DLD1 (cell line): Measurements from ENCODE around the gene NEK1.
"Not testable (repeated sequence)": the region's sequence is repeated elsewhere in the genome, so short reads cannot be mapped to it uniquely, and the experiment has no call there.

Experiments
- in situ Hi-C: cut with HindIII; loops from 2 replicates; pipeline ENCODE4 v1.10.0; 2017; ENCODE audit warnings: low sequenced_read_pairs

The NEK1 gene

DNA sequence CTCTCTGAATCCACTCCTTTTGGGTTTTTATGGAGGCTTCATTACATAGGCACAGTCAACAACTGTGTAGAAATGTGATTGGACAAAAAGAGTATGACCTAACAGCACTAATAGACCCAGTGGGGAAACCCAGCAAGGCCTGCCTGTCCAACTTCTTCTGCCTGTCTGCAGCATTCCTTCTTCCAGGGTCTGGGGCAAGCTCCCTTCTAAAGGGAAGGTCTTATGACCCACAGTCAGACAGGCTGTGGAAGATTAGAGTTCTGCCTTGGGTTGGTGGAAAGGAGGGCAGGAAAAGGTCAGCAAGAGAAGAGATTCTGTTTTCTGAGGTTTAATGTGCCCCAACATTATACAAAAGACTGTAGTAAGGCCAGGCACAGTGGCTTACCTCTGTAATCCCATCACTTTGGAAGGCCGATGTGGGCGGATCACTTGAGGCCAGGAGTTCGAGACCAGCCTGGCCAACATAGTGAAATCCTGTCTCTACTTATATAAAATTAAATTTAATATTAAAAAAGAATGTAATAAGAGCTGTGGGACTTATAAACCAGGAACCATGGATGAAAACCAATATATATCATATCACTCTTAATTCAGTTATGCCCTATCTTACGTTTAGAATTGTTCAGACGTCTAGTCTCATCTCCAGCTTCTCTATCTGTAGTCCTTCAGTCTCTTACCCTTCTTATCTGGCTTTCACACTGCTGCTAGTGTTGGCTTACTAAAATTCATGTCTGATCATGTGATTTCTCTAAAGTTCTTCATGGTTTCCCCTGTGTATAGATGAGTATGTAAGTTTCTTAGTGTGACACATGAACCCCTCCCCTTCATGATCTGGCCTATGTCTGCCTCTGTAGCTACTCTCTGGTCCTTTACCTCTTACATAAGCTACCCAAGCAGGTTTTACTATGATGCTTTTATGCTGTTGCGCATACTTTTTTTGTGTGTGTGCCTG is 14.2 kb upstream of the NEK1 start:
- in situ Hi-C loops, result no loop called here

DNA sequence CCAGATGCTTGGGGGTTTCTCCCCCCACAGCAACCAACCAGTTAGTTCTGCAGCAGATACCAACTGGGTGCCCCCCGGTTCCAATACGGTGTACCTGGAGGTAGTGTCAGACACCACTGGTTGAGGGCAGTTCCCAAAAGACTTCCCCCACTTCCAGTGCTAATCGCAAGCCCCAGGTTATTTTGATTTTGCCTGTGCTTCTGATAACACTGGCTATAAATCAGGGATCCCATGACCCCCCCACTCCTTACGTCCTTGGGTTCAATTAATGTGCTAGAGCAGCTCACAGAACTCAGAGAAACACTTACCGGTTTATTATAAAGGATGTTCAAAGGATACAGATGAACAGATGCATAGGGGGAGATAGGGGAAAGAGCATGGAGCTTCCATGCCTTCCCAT is 13.5 kb upstream of the NEK1 start:
- in situ Hi-C loops, result no loop called here

DNA sequence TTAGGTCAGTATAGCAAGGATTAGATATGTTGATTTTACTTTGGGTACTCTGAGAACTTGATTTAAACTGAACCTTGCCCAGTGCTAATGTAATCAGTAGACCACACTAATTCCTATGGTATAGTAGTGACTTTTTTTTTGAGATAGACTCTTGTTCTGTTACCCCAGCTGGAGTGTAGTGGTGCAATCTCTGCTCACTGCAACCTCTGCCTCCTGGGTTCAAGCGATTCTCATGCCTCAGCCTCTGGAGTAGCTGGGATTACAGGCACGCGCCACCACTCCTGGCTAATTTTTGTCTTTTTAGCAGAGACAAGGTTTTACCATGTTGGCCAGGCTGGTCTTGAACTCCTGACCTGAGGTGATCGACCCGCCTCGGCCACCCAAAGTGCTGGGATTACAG is 11.6 kb upstream of the NEK1 start:
- in situ Hi-C loops, result not testable (repeated sequence)

DNA sequence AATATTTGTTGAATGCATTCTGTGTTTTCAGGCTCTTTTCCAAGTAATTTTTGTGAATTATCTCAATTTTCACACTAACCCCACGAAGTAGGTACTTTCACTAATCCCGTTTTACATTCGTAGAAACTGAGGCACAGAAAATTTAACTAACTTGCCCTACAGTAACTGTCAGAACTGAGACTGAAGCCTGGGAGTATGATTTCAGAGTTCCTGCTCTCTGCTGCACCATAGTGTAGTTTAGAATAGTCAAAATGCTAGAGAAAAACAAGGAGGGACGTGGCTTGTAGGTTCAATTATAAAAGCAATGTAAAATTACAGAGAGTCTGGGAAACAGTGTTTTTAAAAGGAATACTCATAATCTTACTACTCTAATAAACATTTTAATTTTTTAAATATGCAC is 10.2 kb upstream of the NEK1 start:
- in situ Hi-C loops, result no loop called here

DNA sequence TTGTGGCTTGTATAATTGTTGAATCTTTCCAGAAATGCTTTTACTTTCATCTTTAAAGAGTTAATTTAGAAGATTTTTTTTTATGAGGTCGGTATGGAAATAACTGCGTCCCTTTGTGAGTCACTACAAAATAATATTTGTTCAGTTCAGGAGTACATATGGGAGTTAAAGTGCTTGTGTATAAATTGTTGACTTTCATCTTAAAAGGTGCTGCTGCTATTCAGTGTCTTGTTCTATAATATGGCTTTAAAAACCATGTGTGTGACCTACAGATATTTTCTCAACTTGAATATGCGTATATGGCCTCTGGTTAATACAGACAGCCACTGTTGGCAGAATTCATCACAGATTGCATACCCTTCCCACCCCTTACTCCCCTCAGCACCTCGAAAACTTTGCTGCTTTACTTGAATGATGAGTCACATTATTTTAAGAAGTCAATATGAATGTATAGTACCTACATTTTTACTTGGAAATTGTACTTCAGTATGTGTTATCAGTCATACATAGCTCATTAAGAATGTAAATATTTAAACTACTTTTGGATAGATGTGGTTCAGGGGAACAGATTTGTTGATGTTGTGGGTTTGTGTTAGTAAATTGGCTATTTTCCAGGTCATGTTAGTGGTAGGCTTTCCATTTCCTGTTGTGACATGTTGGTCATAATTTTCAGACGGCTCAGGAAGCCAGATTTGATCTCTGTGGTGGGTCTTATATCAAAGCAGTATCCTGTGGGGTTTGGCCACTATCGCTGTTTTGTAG is 9.5 kb upstream of the NEK1 start:
- in situ Hi-C loops, result no loop called here

DNA sequence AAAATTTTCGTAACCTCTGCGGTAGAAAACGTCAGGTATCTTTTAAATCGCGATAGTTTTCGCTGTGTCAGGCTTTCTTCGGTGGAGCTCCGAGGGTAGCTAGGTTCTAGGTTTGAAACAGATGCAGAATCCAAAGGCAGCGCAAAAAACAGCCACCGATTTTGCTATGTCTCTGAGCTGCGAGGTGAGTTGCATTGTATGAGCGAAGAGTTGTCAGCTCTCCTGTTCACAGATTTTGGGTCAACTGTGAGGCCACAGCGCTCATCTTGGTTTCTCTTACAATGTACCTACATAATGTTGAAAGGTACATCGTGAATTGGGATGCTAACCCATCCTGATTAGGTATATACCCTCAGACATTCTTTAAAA is 8.5 kb upstream of the NEK1 start:
- in situ Hi-C loops, result no loop called here

DNA sequence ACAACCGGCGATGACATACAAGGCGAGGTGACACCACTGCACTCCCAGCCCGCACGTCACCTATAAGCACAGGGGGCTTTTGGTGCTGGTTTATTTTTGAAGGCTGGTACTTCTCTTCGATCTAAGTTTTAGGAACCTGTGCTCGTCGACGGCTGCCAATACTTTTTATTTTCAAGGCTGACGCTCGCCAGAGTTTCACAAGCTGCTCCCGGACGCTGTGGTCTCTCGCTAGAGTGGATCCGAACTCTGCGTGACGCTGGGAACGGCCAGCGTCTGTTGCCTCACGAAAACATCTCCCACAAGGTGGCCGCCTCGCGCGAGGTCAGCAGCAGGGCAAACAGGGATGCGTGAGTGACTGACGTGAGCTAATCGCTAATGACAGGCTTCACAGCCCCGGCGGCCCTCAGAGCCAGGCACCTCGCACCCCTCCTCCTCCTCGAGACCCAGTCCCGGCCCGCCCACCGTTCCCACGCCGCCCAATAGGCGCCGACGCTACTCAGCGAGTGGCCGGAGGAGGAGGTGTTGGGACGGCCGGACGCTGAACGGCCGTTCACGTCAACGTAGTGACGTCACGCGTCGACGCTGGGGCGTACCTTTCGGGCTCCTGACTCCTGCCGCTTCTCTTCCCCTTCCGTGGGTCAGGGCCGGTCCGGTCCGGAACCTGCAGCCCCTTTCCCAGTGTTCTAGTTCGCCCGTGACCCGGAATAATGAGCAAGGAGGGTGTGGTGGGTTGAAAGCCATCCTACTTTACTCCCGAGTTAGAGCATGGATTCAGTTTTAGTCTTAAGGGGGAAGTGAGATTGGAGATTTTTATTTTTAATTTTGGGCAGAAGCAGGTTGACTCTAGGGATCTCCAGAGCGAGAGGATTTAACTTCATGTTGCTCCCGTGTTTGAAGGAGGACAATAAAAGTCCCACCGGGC is 7.8 kb upstream of the NEK1 start, which contains the start of gene CLCN3:
TSS of gene CLCN3 (plus strand) at position 621 of the 922 bp plus-strand sequence. CDS start 15,351 bp downstream, outside the sequence.
- in situ Hi-C loops, result no loop called here

DNA sequence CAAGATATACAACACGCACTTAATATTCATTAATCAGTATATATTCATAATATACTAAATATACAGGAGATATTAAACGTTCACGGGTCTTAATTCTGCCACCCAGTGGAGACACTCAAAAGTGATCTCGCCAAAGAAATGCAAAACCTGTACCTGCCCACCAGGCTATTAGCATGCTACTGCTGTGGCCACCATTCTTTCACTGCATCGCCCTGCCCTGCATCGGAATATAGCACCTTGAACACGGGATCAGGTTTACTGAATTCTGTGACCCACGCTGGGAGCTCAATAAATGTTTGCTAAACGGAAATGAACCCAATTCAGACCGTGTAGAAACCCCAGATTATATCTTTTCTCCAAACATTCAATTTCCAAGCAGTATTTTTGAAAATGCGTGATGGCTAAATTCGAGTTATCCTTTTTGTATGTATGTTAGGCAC is 7.2 kb upstream of the NEK1 start:
- in situ Hi-C loops, result no loop called here

DNA sequence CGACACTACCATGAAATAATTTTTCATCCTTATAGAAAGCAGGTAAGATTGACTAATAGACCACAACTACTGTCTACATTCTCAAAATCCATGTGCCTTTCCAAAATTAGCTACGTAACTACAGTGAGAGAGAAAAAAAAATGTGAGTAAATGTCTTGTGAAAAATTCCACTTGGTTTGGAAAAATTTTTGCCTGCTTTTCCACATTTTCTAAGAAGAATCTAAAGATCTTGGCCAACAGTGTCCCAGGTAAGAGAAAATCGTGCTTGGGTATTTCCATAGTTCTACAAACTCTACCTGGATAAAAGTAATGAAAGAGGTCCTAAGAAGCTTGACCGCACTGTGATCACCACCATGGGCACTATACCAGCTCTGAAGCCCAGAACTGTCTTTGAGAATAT is 6.6 kb upstream of the NEK1 start:
- in situ Hi-C loops, result no loop called here

DNA sequence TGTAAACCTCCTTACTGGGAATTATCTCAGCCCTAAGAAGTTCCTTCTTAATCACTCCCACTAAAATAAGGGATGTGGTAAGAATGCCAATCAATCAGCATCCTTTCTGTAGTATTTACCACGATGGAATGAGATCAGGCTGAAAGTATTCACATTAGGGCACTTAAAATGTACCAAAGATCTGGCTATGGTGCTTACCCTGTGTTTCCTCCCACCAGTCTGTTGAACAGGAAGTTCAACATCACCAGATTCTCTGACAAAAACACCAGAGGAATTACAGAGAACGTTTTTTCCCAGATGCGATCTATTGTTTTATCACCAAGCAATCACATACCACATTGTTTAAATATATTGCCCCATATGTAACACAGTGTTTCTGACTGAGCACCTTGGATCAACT is 5.9 kb upstream of the NEK1 start:
- in situ Hi-C loops, result no loop called here

DNA sequence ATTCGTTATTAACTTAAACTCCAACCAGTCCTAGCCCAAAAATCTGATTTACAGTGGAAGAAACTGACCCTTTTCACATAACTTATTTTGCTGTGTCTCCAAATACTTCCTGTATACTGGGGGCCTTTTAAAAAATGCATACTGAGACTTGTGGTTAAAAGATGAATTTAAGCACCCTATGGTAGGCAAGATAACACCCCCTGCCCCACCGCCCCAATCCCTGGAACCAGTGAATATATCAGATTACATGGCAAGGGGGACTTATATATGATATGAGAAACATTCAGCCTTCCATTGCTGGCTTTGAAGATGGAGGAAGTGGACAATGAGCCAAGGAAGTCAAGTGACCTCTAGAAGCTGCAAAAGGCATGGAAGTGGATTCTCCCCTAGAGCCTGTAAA is 4.9 kb upstream of the NEK1 start:
- in situ Hi-C loops, result no loop called here

DNA sequence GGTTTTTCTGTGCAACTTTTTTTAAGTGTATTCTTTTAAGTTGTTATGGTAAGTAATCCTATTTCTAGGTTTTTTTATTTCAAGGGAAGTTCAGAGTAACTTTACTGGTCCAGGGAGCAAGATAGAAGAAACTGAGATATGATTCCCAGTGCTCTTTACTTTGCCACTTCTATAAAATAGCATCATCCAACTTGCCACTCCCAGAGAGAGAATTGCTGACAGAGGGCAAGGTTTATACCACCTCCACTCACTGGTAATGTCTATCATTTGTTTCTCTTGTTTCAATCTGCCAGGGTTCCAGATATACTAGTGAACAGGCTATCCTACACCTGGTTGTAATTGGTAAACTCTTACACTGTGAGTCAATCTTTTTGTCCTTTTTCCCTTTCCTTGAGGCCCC is 4.5 kb upstream of the NEK1 start:
- in situ Hi-C loops, result no loop called here

DNA sequence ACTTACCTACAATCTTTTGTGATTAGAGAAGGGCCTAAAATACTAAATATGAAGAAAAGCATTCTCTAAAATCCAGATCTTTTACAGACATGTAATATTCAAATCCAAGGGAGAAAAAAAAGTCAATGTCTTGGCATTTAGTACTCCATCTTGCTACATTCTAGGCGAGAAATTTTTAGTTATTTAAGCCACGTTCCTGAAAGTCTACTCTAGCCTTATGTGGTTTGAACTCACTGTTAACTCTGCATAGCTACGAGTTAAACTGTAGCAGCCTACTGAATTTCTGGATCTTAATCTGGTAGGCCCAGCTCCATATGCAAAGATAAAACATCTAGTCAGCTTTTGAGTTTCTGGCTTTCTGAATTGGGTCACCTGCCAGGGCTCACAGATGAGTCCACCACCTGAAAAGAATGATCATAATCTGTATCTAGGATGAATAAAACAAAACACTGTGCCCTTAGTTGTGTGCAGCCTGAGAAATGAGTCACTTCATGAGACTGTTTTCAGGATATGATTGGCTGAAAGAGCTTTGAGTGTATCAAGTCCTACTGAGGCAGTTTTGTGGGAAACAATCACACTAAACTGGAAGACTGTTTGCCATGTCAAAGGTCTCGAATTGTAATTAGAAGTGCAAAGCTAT is 3.2 kb upstream of the NEK1 start:
- in situ Hi-C loops, result no loop called here

DNA sequence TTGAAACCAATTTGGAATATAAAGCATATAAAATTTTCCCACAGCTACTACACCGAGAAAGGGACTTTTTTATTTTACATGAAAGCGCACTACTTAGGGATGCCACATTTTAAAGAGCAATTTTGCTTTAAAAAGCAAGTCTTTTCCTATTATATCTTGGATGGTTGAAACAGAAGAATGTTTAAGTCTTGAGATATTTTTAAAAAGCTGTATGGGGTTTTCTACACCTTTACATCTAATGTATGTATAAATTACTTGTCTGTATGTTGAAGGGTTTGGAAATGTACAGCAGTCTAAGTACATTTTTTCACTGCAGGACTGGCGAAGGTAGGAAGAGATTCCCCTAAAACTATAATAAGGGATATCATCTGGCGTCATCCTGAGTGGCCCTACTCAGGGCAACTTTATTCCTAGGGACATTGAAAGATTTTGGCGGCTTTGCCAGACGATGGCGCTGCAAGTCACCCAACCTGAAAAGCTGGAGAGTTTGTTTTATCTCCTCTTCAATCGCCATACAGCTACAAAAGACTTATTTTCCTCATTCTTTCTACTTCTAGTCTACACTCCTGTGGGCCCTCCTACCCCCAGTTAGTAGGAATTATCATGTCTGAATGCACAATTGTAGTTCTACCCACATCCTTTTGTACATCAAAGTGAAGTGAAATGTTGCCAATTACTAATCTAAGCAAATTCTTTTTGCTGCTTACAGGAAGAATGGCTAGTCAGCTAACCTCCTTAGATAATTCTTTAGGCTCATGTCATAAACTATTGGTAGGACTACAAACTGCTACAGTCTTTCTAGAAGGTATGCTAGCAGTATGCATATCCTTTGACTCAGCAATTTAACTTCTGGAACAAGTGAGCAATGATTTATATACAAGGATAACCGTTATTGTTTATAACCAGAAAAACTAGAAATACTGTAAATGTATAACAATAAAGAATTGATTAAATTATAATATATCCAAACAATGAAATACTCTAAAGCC is 782 bp upstream of the NEK1 start:
- in situ Hi-C loops, result no loop called here

DNA sequence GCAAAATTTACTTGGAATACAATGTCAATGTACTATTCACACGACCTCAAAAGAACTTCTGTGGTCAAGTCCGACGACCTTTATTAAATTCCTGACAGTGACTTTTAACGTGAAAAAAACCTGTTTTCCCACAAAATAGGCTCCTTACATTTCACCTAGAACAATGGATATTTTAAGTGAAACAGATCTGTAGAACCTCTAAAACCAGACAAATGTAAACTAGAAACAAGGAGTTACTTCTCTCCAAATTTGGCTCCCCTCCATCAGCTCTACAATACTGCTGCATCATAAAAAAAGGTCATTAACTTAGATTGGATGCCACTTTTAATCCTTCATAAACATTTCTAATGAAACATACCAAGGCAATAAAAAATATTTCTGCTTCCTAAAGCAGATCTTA is 1.2 kb downstream of the NEK1 start:
- in situ Hi-C loops, result no loop called here

DNA sequence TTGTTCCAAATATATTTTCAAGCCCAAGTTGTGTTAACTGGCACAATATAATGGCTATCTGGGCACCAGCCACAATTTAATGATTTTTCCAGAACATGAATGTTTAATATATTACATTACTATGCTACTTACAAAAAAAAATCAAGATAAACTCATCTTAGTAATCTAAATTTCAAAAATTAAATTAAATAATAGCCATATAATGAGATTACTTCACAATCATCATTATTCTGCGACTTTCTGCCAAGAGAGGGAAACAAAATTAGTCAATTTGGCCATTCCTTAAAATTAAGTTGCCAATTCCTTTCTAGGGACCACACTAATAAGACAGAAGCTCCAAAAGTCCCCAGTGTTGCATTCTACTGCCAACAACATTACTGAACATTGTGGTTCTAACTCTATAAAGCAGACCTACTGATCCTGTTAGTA is 7.5 kb downstream of the NEK1 start:
- in situ Hi-C loops, result no loop called here

DNA sequence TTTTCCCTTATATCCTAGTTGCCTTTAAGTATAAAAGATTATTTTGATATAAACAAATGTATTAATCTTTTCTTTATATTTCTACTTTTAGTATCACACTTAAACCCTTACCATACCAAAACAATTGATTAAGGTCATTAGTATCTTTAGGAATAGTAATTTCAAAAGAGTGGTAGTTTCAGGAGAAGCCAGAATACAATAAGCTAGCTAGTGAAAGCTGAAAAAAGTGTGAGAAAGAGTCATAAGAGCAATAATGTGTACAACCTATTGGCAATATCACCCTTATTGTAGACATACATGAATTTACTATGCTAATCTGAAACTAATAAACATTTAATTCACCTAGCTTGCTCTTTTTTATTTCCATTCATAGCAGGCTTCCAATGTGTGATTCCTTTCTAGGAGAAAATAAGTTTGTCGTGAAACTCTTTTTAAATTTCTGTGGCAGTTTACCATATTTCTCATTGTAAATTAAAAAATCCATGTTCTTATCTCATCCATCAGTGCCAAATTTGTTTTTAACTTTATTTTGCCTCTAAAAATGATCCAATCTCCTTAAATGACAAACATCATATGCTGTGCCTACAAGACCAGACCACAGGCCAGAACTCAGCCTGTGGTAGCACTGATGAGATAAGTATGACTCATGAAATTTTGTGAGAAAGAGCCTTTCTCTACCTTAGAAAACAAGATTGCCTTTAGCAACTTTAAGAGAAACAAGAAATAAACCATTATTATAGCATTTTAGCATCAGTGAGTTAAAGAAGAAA is 8.1 kb downstream of the NEK1 start:
- in situ Hi-C loops, result no loop called here

DNA sequence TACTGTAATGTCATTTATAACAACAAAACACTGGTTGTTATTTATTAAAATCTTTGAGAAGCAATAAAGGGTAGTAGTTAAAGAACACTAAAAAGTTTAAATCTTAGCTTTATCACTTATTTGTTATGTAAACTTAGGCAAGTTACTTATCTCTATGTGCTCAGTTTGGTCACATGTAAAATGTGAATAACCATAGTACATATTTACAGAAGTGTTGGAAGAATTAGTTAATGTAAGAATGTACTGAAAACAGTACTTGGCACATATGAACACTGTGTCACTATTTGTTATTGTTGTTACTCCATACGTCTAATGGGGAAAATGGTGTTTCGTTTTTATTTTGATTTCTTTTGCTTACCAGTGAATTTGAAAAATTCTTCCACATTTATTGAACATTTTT is 9.1 kb downstream of the NEK1 start:
- in situ Hi-C loops, result no loop called here
